T-cell (primary cell): ENCODE results near the gene PCBP3. TPM values are rescaled to one million over a fixed set of nuclear protein-coding genes. Genes with fewer than 3 reads are reported as not detected.
"Not testable (repeated sequence)": the region's sequence is repeated elsewhere in the genome, so short reads cannot be mapped to it uniquely, and the experiment has no call there.

Experiments used
- ATAC-seq, 4 experiments: fragments of 200-7000 bp in 3 of 4; fragments of 150-1000 bp in 1 of 4; cut with Tn5 transposase; replicated peaks in 1 of 4; 1 replicate in 3 of 4; 2 replicates in 1 of 4; pipeline ENCODE4 v1.10.0; 2021; ENCODE audit warnings: moderate library complexity in 3 of 4, mild to moderate bottlenecking in 2 of 4, moderate number of reproducible peaks in 1 of 4
- CTCF ChIA-PET, 2 donors: fragments of 300-600 bp; sonication (Branson Sonifier 250); formaldehyde crosslinking; loops; one replicate each; lab custom pipeline; 2022; ENCODE audit warnings: antibody characterized with exemption in 2 of 2; lab: Charles Lee
- POLR2A ChIA-PET, 2 donors: fragments of 300-600 bp; sonication (Branson Sonifier 250); formaldehyde crosslinking; loops; one replicate each; lab custom pipeline; 2022; ENCODE audit warnings: antibody characterized with exemption in 2 of 2; lab: Charles Lee
- DNase-seq, 35 experiments: peaks; one replicate each; pipeline versions ENCODE4 v3.0.0 to v3.0.0-alpha.2; 2013 to 2023
- H3K27ac ChIP-seq: one replicate; pipeline ENCODE4 v1.5.1; 2013; ENCODE audit warnings: low read length
- H3K27me3 ChIP-seq, 2 experiments: replicated peaks in 1 of 2; 1 replicate in 1 of 2; 2 replicates in 1 of 2; pipeline versions ENCODE4 v1.6.1 to v1.7.0; 2013; ENCODE audit warnings: low read length in 1 of 2, mixed read lengths in 1 of 2; ENCODE audit not compliant: control insufficient read depth in 2 of 2, insufficient read depth in 2 of 2; ENCODE audit errors: extremely low read depth in 1 of 2
- H3K36me3 ChIP-seq, 2 donors: 1 replicate in 1 of 2; 2 replicates in 1 of 2; pipeline versions ENCODE4 v1.6.1 to v1.7.0; 2013; ENCODE audit warnings: low read length in 1 of 2; ENCODE audit not compliant: control insufficient read depth in 2 of 2, insufficient read depth in 1 of 2; ENCODE audit errors: extremely low read depth in 1 of 2
- H3K4me1 ChIP-seq, 2 experiments: 1 replicate in 1 of 2; 2 replicates in 1 of 2; pipeline versions ENCODE4 v1.6.1 to v1.7.0; 2013; ENCODE audit warnings: low read length in 2 of 2, mixed read lengths in 1 of 2; ENCODE audit not compliant: insufficient read depth in 2 of 2, control insufficient read depth in 1 of 2; ENCODE audit errors: extremely low read depth in 1 of 2
- H3K4me3 ChIP-seq, 2 donors: 1 replicate in 1 of 2; 2 replicates in 1 of 2; pipeline versions ENCODE4 v1.5.1 to v1.7.0; 2013; ENCODE audit warnings: mild to moderate bottlenecking in 2 of 2, low read length in 1 of 2, moderate library complexity in 1 of 2; ENCODE audit not compliant: control insufficient read depth in 1 of 2; ENCODE audit errors: extremely low read depth in 1 of 2
- H3K9me3 ChIP-seq: 2 replicates; pipeline ENCODE4 v1.7.0; 2013
- H3K27ac Mint-ChIP-seq, 2 donors: one replicate each; pipeline ENCODE4 v1.8.0; 2020 to 2021; ENCODE audit warnings: mild to moderate bottlenecking in 2 of 2, mixed read lengths in 2 of 2
- H3K27me3 Mint-ChIP-seq, 2 donors: one replicate each; pipeline ENCODE4 v1.8.0; 2021 to 2022; ENCODE audit warnings: mixed read lengths in 2 of 2
- H3K36me3 Mint-ChIP-seq: one replicate; pipeline ENCODE4 v1.8.0; 2021; ENCODE audit warnings: mixed read lengths
- H3K4me1 Mint-ChIP-seq, 3 donors: one replicate each; pipeline ENCODE4 v1.8.0; 2020 to 2022; ENCODE audit warnings: mixed read lengths in 3 of 3, mild to moderate bottlenecking in 1 of 3
- H3K4me3 Mint-ChIP-seq, 3 donors: one replicate each; pipeline ENCODE4 v1.8.0; 2020 to 2022; ENCODE audit warnings: mild to moderate bottlenecking in 3 of 3, mixed read lengths in 3 of 3, moderate library complexity in 3 of 3
- H3K9me3 Mint-ChIP-seq, 3 donors: one replicate each; pipeline ENCODE4 v1.8.0; 2020 to 2022; ENCODE audit warnings: mixed read lengths in 3 of 3
- WGBS: methylation state at CpG from one replicate; pipeline ENCODE4 v1.1.5; 2013; ENCODE audit warnings: missing lambda C conversion rate; ENCODE audit not compliant: insufficient coverage; 5-methylcytosine and 5-hydroxymethylcytosine counted together
- total RNA-seq, 35 experiments: library from RNA in 6 of 35; stranded (reverse) in 6 of 35; fragments of 120-200 nt in 1 of 35; gene quantifications; one replicate each; pipeline versions ENCODE4 v1.2.1 to v1.2.4 and lab custom pipeline; 2013 to 2026

Gene PCBP3
- total RNA-seq, 5 donors from 2014 or later (not counting 1 experiment from before 2014, with no cell fraction given): 1.5 to 4.2 (median 2.8) TPM

DNA sequence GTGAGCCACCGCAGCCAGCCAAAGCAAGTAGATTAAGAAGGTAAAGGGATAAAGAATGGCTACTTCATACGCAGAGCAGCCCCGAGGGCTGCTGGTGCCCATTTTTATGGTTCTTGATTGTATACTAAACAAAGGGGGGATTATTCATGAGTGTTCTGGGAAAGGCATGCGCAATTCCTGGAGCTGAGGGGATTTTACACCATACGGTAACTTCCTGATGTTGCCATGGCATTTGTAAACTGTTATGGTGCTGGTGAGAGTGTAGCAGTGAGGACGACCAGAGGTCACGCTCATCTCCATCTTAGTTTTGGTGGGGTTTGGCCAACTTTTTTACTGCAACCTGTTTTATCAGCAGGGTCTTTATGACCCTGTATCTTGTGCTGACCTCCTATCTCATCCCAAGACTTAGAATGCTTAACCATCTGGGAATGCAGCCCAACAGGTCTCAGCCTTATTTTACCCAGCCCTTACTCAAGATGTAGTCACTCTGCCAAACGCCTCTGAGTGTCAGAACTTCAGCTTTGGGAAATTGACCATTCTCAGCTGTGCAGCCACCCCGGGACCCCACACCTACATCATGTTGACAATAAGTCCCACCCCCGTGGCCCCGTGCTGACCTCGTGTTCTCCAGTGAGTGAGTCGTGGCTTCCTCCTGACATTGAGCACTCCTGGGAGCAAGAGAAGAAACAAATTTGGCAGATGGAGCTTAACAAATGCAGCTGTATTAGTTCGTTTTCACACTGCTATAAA lies 188.6 kb downstream of the PCBP3 start:
- Mint-ChIP-seq H3K36me3 (no peaks in the 10 kb centered on the region), H3K27me3 (no peaks in the 10 kb centered on the region), H3K4me1 (peaks cover 9 to 11% (median 9%) of the 10 kb centered on the region in 3 donors), H3K27ac (no peak overlapping the region), H3K9me3 (no peaks in the 10 kb centered on the region), H3K4me3 (no peak overlapping the region)
- ChIA-PET POLR2A (no interaction called here), CTCF (no interaction called here)
- ATAC-seq (no peak), DNase-seq (no peak)
- WGBS: 85% methylated on average over 5 of the region's 14 CpGs
- no peaks in the 10 kb centered on the region for H3K36me3 ChIP-seq
- H3K4me1 ChIP-seq: peaks cover 0 to 8% of the 10 kb centered on the region in 2 experiments
- peaks cover 0 to 12% of the 10 kb centered on the region in 2 experiments for H3K27me3 ChIP-seq
- no peaks in the 10 kb centered on the region for H3K9me3 ChIP-seq
- no peak overlapping the region for H3K27ac ChIP-seq
- H3K4me3 ChIP-seq: no peak overlapping the region

DNA sequence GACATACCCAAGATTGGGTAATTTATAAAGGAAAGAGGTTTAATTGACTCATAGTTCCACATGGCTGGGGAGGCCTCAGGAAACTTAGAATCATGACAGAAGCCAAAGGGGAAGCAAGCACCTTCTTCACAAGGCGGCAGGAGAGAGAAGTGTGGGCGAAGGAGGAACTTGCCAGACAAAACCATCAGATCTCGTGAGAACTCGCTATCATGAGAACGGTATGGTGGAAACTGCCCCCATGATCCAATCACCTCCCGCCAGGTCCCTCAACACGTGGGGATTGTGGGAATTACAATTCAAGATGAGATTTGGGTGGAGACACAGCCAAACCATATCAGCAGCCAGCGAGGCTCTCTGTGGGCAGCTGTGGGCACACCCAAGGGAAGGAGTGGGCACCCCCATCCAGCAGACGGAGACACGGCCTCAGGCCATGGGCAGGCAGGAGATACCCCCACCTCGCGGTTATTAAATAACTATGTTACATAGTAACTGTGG lies 189.3 kb downstream of the PCBP3 start:
- H3K4me1 ChIP-seq, ATAC-seq, H3K4me3 ChIP-seq, DNase-seq, H3K27me3 Mint-ChIP-seq, H3K9me3 ChIP-seq, H3K27ac Mint-ChIP-seq, H3K4me3 Mint-ChIP-seq, H3K27ac ChIP-seq, H3K4me1 Mint-ChIP-seq, H3K9me3 Mint-ChIP-seq, POLR2A ChIA-PET, H3K36me3 ChIP-seq, H3K36me3 Mint-ChIP-seq: not testable (repeated sequence)
- peaks cover 0 to 12% of the 10 kb centered on the region in 2 experiments for H3K27me3 ChIP-seq
- 87% methylated on average over 5 of the region's 12 CpGs for whole genome bisulfite sequencing
- CTCF ChIA-PET: interaction anchor here in 1 of 2 donors (0.5 kb wide), 1 partner anchor 89 kb away, joined by 3 read pairs; no protein-coding TSS in a partner anchor

DNA sequence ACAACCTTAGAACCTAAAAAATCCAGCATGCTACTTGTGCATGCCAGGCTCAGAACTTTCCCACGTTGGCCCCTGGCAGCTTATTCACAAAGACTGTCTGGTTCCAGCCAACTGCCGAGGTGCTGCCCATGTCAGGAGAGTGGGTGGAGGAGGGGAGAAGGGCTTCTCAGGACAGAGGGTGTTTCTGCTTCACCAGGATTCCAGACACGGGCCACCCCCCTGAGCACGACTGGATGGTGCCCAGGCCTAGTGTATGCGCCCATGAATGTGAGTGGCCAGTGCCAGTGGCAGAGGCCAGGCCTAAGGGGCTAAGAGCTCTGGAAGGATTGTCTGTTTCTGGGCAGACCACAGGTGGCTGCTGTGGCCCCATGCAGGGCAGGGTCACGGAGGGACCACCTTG lies 189.9 kb downstream of the PCBP3 start:
- H3K27ac ChIP-seq: no peak overlapping the region
- DNase-seq: no peak
- H3K4me1 ChIP-seq: no peaks in the 10 kb centered on the region
- Mint-ChIP-seq H3K4me1 (no peaks in the 10 kb centered on the region), H3K27ac (no peak overlapping the region), H3K27me3 (no peaks in the 10 kb centered on the region), H3K4me3 (no peak overlapping the region), H3K9me3 (no peaks in the 10 kb centered on the region), H3K36me3 (no peaks in the 10 kb centered on the region)
- no peak for ATAC-seq
- no peak overlapping the region for H3K4me3 ChIP-seq
- ChIA-PET CTCF (interaction anchor here in 1 of 2 donors (0.5 kb wide), 1 partner anchor 88 kb away, joined by 3 read pairs; no protein-coding TSS in a partner anchor), POLR2A (no interaction called here)
- H3K27me3 ChIP-seq: peaks cover 0 to 11% of the 10 kb centered on the region in 2 experiments
- H3K9me3 ChIP-seq: no peaks in the 10 kb centered on the region
- H3K36me3 ChIP-seq: no peaks in the 10 kb centered on the region
- 89% methylated on average over 4 of the region's 6 CpGs for WGBS

DNA sequence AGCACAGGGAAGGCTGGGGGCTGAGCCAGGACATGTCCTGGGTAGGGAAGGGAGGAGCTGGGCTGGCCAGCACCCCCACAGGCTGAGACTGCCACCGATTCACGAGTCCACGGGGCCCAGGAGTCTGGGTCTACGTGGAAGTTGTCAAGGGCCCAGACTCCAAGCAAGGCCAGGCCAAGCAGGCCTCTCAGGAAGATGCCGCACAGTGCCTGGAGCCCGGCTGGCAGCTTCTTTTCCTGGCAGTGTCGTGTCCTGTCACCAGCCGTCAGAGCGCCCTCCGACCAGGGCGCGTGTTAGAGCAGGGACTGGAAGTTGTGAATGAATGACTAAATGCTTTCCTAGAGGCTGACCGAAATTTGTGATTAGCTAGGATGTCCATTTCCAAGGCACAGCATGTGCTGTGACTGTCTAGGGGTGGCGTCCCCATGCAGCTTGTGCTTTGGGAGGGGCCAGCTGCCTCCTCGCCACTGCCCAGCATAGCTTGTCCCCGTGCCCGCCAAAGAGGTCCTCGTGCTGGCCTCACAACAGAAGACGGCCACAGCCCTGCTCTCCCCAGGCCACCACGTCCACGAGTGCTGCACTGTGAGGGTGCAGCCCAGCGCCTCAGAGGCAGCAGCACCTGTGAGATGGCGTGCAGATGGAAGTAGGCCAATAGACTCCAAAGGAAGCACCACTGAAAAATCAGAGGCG lies 190.6 kb downstream of the PCBP3 start:
- Histone ChIP-seq H3K36me3 (no peaks in the 10 kb centered on the region), H3K27me3 (peaks cover 0 to 8% of the 10 kb centered on the region in 2 experiments), H3K4me3 (no peak overlapping the region), H3K9me3 (no peaks in the 10 kb centered on the region), H3K4me1 (no peaks in the 10 kb centered on the region), H3K27ac (no peak overlapping the region)
- Mint-ChIP-seq H3K27ac (no peak overlapping the region), H3K4me3 (no peak overlapping the region), H3K4me1 (no peaks in the 10 kb centered on the region), H3K27me3 (no peaks in the 10 kb centered on the region), H3K36me3 (no peaks in the 10 kb centered on the region), H3K9me3 (no peaks in the 10 kb centered on the region)
- 88% methylated on average over 19 of the region's 24 CpGs for WGBS
- ChIA-PET POLR2A (no interaction called here), CTCF (no interaction called here)
- ATAC-seq (no peak), DNase-seq (no peak)

DNA sequence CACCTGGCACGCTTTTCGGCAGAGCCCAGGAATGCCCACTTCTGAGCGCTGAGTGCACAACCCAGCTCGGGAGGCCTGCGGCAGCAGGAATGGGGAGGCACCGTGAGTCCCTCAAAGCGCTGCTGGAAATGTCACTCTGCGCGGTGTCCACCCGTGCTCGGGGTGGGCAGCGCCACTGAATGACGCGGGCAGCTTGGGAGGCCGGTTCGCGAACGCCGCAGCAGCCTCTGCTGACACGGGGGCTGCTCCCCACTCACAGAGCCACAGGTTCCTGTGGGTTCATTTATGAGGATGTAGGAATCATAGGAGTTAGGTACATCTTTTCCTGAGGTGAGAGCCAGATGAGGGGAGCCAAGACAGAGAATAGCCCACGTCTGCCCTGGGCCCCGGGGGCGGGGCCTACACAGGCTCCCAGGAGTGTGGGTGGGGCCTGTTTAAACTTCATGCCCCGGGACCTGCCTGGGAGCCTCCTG lies 191.3 kb downstream of the PCBP3 start:
- DNase-seq: no peak

DNA sequence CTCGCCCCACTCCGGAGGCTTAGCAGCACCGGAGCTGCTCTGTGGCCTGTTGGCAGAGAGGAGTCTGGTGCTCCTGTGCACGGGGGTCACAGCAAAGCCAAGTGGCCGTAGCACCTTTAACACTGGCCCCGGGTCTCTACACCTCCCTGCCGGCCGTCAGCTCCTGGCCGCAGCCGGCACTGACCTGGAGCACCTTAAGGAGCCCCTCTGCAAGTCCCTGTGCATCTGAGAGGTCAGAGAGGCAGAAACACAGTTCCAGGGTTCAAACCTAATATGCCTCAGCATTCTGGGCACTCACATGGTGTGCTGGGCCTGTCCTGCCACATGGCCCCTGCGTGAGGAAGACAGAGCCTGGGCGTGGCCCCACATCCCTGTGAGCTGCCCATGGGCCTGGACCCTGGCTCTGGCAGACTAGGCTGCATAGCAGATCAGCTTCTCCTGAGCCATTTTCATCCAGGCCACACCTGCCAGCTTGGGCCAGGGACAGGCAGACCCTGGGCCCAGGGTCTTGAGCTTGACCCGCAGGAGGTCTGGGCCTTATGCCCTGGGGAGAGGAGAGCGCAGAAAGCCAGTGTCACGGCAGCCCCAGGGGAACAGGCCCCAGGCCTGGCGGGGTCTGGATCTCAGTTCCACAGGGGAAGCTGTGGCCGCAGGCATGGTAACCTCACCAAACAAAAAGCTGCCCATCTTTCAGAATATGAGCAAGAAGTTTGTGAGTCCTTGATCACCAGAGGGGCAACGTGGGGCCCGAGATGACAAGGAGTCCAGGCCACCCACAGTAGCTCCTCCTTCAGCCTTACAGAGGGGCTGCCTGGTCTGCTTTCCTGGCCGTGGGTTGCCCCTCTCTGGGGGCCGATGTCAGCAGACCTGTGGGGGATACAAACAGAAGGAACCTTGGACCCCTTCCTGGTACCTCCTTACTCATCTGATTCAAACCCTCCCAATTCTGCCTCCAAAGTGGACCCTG lies 192.1 kb downstream of the PCBP3 start:
- no peaks in the 10 kb centered on the region for H3K27me3 Mint-ChIP-seq
- CTCF ChIA-PET: no interaction called here
- peaks cover 0 to 6% of the 10 kb centered on the region in 2 experiments for H3K27me3 ChIP-seq
- no peaks in the 10 kb centered on the region for H3K36me3 Mint-ChIP-seq
- H3K4me1 ChIP-seq: no peaks in the 10 kb centered on the region
- POLR2A ChIA-PET: no interaction called here
- H3K4me3 ChIP-seq: no peak overlapping the region
- H3K9me3 Mint-ChIP-seq: no peaks in the 10 kb centered on the region
- H3K4me1 Mint-ChIP-seq: no peaks in the 10 kb centered on the region
- DNase-seq (no peak), ATAC-seq (no peak)
- 89% methylated on average over 19 of the region's 21 CpGs for WGBS
- H3K36me3 ChIP-seq: no peaks in the 10 kb centered on the region
- H3K27ac Mint-ChIP-seq: no peak overlapping the region
- no peaks in the 10 kb centered on the region for H3K9me3 ChIP-seq
- H3K4me3 Mint-ChIP-seq: no peak overlapping the region
- H3K27ac ChIP-seq: no peak overlapping the region

More for the DNA sequence above, 191.3 kb downstream of the PCBP3 start:
- no peaks in the 10 kb centered on the region for H3K4me1 ChIP-seq
- Mint-ChIP-seq H3K36me3 (no peaks in the 10 kb centered on the region), H3K27ac (no peak overlapping the region), H3K4me3 (no peak overlapping the region), H3K9me3 (no peaks in the 10 kb centered on the region), H3K4me1 (no peaks in the 10 kb centered on the region), H3K27me3 (no peaks in the 10 kb centered on the region)
- H3K4me3 ChIP-seq: no peak overlapping the region
- H3K27ac ChIP-seq: no peak overlapping the region
- no peak for ATAC-seq
- no peaks in the 10 kb centered on the region for H3K36me3 ChIP-seq
- 88% methylated on average over 19 of the region's 24 CpGs for WGBS
- H3K9me3 ChIP-seq: no peaks in the 10 kb centered on the region
- ChIA-PET CTCF (no interaction called here), POLR2A (no interaction called here)
- H3K27me3 ChIP-seq: peaks cover 0 to 8% of the 10 kb centered on the region in 2 experiments
